NB4 (cell line): Measurements from ENCODE around the gene GOLGA8Q.
"Not testable (repeated sequence)": the region's sequence is repeated elsewhere in the genome, so short reads cannot be mapped to it uniquely, and the experiment has no call there.

ENCODE experiments used
- DNase-seq: peaks from one replicate; pipeline ENCODE4 v3.0.0; 2010; ENCODE audit warnings: low read depth
- H3K4me3 ChIP-seq: one replicate; pipeline ENCODE4 v1.5.1; 2011; ENCODE audit warnings: mild to moderate bottlenecking, low read depth, low read length, moderate library complexity

The GOLGA8Q gene, protein sequence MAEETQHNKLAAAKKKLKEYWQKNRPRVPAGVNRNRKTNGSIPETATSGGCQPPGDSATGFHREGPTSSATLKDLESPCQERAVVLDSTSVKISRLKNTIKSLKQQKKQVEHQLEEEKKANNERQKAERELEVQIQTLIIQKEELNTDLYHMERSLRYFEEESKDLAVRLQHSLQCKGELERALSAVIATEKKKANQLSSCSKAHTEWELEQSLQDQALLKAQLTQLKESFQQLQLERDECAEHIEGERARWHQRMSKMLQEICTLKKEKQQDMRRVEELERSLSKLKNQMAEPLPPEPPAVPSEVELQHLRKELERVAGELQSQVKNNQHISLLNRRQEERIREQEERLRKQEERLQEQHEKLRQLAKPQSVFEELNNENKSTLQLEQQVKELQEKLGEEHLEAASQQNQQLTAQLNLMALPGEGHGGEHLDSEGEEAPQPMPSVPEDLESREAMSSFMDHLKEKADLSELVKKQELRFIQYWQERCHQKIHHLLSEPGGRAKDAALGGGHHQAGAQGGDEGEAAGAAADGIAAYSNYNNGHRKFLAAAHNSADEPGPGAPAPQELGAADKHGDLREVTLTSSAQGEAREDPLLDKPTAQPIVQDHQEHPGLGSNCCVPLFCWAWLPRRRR

DNA sequence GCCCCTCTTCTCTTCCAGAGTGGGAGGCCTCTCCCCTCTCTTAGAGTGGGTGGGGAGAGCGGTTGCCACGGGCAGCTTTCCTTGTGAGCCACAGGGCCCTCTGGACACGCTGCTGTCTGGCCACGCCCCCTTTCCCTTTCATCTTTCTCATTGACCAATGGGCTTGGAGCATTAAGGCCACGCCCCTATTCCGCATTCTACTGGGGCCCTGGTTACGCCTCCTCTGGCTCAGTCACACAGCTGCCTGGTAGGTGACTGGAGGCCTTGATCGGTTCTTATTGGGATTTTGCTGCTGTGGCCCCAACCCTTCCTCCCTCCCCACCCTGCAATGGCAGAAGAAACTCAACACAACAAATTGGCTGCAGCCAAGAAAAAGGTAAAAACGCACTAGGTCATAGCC is at the start of gene GOLGA8Q:
Gene GOLGA8Q (plus strand): TSS at position 301 of the 400 bp plus-strand sequence. CDS start 28 bp downstream, at position 329.
- not testable (repeated sequence) for DNase-seq, H3K4me3 ChIP-seq

DNA sequence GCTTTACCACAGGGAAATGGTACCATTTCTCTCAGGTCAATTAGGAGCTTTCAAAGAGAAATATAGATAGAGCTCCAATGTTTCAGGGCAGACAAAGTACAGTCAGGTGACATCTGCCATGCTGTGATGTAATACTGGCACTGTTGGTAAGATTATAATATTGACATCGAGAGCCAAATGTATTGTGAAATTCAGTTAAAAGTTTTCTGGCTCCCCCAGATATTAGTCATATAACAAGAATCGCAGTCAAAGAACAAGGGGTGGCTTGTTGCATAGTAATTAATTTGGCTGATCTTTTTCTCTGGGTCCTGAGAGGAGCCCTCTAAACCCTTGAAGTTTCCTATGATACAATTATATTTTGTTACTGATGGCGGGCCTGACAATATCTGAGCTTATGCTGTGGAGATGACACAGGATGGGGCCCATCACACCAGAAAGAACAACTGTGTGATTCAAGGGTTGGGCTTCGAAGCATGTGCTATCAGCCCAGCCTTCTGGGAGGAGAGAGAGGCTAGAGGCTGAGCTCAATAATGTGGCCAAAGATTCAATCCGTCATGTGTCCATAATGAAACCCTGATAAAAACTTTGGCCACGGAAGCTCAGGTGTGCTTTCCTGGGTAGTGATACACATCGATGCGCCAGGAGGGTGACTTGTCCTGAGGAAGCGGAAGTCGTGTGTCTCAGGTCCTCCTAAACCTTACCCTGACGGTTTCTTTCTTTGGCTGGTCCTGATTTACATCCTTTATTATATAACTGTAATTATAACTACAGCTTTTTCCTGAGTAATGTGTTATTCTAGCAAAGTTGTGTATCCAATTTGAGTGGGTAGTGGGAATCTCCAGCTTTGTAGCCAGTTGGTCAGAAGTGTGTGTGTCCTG is 48.7 kb upstream of the GOLGA8Q start:
- not testable (repeated sequence) for DNase-seq, H3K4me3 ChIP-seq

DNA sequence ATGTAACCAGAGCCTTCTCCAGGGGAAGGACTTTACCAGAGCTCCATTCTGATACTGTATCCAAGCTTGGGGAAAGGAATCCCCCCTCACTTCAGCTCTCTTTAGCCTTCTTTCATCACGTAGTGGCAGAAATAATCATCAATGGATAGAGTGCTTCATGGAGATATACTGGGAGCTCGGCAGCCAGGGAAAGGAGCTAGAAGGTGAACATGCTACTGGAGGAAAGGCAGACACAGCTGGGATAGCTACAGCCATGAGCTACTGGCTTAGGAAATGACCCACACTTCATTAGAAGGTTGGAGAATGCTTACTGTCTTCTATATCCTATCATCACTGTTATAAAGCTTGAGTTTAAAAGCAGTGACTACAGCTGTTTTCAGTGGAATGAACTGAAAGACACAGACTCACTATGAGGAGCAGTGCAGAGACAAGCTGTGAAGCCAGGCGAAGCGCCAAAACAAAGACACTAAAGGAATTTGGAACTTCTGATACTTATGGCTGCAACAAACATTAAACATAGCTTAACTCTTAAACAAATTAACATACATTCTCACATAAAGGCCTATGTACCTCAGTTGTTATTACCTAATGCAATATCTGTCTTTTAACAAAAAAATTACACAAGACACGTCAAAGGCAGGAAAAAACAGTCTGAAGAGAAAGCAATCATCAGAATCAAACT is 47.5 kb upstream of the GOLGA8Q start:
- not testable (repeated sequence) for H3K4me3 ChIP-seq, DNase-seq

DNA sequence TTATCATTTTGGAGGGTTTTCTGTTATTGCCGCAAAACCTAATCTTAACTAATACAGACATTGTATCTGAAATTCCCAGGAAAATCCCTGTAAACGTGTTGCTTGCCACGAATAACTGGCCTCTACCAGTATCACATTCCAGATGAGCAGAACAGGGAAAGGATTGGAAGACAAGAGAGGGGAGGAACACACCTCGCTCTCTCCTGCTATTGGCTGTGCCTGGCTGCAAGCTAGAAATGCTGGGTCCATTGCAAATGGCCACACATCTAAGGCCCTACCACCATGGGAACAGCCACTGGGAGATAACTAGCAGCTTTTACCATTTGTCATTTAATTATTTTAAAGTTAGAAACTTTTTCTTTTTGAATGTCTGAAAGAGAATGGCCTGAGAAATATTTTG is 37.3 kb upstream of the GOLGA8Q start:
- H3K4me3 ChIP-seq: not testable (repeated sequence)

DNA sequence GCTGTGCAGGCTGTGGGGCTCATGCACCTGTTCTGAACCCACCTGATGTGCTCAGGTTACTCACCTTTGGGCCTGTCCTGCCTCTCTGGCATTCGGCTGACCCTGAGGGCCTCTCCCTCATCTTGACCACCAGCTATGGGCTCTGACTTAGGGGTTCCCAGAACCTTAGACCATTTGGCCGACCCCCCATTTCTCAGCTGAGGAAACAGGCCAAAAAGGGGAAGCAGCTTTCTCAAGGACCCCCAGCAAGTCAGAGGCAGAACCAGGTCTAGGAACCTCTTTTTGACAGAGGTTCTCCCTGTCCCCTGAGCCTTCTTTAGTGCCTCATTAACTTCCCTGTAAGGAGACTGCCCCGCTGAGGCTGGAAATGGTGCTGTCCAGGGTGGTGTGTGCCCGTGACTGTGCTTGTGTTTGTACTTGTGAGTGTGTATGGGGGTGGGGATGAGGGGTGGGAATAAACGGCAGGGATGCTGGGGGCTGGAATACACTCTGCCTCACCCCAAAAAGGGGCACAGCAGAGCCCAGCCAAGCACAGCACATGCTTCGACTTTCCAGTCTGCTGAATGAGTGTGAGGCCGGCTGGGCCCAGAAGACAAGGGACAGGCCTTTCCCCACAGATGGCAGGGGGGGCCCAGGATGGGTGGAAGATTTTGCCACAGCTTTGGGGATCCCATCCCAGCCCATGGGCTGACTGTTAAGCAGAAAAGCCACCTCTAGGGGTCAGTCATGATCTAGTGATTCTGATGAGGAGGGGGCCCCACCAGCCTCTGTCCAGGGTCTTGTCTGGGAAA is 28.2 kb upstream of the GOLGA8Q start:
- not testable (repeated sequence) for H3K4me3 ChIP-seq
- peak; percentile 0 for DNase-seq

More for the DNA sequence above, 37.3 kb upstream of the GOLGA8Q start:
- DNase-seq: not testable (repeated sequence)

DNA sequence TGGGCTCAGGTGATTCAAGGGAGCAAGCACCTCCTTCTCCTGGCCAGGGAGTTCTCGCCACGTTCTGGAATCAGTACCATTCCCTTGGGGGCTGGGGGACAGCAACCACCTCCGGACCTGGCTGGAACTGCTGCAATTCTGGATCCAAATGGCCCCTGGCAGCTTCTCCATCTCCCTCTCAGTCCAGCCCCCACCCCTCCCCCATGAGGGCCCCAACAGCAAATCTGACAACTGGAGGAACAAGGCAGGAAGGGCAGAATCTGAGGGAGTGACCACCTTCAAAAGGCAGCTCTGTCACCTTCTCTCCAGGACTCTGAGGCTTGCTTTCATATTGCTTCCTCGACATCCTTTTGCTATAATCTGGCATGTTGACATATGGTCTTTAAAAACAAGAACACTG is 25.9 kb upstream of the GOLGA8Q start:
- H3K4me3 ChIP-seq, DNase-seq: not testable (repeated sequence)

DNA sequence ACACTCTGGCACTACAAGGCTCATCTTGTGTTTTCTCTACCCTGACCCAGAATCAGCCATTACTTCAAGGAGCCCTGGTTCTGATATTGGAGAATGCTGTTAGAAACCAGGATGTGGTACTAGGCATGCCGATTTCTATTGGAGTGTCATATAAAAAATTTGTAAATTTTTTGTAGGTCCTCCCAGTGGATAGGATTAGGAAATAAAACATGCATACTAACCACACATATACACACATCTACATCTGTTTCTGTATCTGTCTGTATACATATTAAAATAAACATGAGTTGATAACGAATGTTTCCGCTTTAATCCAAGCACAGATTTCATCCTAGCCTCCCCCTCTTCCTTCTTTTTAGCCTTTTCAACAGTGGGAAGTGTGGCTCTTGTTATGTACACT is 22.8 kb upstream of the GOLGA8Q start:
- DNase-seq, H3K4me3 ChIP-seq: not testable (repeated sequence)

DNA sequence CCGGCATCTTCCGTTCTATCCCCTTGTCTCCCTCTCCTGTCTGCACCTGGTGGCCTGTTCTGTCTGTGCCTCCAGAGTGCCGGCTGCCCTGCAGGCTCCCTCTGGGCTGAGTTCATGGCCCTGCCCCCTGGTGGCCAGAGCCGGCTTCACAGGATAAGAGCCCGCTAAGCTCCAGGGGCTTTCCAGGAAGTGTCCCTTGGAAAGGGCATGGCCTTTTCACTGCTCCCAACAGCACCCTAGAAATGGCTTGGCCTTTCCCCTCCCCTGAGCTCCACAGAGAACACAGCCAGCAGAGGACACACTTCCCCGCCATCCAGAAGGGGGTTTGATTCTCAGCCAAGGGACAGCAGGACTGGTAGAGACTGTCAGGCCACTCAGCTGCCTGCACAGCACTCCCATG is 15.1 kb downstream of the GOLGA8Q start:
- peak; percentile 0 for DNase-seq
- not testable (repeated sequence) for H3K4me3 ChIP-seq

DNA sequence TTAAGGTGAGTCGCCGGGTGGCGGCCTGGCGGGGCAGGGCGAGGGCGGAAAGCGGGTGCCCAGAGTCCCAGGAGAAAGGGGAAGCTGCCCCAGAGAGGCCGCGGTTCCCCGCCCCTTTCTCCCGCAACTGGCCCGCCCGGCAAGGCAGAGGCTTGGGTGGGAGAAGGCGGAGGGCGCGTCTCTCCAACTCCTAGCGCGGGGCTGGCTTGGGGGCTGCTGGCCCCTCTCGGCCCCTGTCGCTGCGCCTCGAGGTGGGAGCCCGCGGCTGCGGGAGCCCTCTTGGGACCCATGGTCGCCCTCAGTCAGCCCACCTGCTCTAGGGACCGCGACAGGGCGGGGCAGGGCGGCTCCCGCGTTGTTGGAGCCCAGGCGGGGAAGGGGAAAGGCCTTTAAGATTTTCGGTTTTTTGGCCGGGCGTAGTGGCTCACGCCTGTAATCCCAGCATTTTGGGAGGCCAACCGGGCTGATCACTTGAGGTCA is 21.2 kb downstream of the GOLGA8Q start:
- not testable (repeated sequence) for DNase-seq, H3K4me3 ChIP-seq

DNA sequence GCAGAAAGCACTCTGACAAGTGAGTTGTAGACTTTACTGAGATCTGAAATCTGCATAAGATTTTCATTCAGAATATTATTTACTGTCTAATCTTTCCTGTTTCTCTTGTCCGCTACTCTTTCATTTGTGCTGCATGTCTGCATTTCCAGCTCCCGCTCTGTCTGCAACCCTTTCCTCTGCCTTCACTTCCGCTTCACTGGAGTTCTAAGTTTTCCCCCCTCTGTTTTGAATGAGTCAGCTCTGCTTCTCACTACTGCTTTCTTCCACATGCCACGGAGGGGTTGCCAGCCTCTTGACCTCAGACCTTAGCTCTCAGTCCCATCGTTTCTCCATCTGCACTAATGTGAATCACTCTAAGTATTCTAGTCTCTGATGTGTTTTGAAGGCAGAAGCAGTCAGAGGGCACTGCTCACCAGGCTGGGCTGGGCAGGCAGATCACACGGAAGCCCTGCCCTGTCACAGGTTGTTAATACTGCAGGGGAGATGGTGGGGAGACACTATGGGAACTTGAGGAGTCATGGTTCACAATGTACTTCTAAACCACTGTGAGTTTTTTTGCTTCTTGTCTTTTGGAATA is 27.6 kb downstream of the GOLGA8Q start:
- not testable (repeated sequence) for H3K4me3 ChIP-seq, DNase-seq

DNA sequence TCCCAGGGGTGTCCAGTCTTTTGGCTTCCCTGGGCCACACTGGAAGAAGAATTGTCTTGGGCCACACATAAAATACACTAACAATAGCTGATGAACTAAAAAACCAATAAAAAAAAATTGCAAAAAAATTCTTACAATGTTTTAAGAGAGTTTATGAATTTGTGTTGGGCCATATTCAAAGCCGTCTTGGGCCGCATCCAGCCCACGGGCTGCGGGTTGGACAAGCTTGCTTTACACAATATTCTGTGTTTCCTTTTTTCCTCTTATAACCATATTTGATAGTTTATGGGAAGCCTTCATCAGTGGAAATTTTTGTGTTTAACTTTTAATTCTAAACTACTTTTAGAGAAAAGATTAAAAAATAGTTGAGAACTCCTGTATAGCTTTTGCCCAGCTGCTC is 28.9 kb downstream of the GOLGA8Q start:
- not testable (repeated sequence) for H3K4me3 ChIP-seq, DNase-seq

DNA sequence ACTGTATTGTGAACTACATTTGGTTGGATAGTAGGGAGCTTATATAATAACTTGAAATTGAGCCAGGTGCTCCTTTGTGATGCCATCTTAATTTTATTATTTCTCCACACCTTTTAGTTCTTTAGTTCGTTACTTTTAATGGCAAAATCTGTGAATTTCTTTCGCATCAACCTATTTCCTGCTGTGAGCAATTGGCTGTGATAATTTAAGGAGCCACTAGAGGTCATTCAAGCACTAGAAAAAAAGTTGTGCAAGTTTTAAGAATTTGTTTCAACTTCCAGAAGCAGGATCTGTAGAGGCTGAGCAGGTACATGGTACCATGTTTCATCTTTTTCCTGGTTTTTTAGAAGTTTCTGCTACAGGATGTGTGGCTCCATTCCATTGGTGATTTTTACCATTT is 47.1 kb downstream of the GOLGA8Q start:
- not testable (repeated sequence) for DNase-seq, H3K4me3 ChIP-seq

DNA sequence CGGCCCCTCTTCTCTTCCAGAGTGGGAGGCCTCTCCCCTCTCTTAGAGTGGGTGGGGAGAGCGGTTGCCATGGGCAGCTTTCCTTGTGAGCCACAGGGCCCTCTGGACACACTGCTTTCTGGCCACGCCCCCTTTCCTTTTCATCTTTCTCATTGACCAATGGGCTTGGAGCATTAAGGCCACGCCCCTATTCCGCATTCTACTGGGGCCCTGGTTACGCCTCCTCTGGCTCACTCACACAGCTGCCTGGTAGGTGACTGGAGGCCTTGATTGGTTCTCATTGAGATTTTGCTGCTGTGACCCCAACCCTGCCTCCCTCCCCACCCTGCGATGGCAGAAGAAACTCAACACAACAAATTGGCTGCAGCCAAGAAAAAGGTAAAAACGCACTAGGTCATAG is 51.9 kb downstream of the GOLGA8Q start, which contains the start of gene GOLGA8H:
Gene GOLGA8H (plus strand): TSS at position 233 of the 400 bp plus-strand sequence. CDS start 98 bp downstream, at position 331.
- DNase-seq, H3K4me3 ChIP-seq: not testable (repeated sequence)
